Measurements from ENCODE around the gene SLC2A10.

The SLC2A10 gene

DNA sequence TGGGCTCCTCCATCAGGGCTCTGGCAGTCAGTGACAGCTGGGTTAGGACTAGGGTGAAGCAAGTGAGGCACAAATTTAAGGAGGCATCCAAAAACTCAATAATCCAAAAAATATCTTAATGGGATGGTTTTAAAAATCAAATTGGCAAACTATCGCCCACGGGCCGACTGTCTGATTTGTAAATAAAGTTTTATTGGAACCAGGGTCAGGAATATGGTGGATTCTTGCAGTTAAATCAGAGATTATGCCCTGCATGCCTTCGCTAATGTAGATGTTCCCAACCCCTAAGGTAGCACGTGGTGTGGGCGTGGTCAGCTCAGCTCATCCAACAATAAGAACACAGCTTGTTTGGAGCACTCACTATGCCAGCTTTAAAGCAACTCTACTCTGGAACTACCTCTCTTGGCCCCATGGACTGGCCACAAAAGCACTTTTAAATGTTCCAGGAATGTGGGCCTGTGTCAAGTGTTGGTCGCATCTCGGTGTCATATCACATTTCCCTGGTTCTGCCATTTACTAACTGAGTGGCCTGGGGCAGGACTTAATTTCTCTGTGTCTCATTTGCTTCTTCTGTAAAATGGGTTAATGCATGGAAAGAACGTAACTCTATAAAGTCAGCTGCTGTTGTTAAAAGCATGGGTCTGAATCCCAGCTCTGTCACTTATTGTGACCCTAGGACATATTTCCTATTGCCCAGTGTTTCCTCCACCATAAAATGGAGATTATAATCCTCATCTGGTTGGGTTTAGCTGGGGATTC is 27.2 kb upstream of the SLC2A10 start:
- no peak for DNase-seq

DNA sequence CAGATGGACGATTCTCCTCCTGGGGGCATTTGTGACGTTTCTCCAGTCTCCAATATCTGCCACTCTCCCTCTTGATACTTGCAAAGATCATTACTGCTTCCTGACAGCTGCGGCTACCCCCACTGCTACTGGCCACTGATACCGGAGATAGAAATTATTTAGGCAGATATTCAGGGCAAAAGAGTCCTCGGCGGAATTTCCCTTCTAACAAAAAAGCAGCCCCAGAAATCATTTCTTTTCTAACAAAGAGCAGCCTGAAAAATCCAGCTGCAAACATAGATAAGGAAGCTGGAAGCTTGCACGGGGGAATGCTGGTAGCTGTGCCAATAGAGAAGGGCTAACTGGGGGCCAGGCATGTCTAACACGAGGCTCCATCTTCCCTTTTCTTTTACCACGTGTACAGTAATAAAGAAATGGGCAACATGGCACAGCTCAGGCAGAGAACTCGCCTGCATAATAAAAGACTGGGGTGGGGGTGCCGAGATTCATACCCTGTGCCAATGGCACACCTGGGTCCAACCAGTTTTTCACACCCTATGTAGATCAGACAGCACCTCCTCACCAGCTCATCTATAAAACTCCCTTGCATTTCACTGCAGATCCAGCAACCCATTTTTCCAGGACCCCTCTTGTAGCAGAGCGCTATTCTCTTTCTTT is 26.3 kb upstream of the SLC2A10 start:
- DNase-seq = no peak

DNA sequence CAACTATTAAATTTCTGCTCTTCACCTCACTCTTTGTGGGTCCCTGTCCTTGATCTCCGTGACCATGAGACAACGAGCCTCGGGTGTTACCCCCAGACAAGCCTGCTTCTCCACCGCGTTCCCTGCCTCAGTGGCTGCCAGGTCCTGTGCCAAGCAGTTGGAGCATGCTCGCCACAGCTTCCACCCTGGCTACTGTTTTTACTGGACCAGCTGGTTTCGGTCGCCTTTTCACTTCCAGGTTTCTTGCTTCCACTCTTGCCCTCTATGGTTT is 25.8 kb upstream of the SLC2A10 start:
- no peak for DNase-seq

DNA sequence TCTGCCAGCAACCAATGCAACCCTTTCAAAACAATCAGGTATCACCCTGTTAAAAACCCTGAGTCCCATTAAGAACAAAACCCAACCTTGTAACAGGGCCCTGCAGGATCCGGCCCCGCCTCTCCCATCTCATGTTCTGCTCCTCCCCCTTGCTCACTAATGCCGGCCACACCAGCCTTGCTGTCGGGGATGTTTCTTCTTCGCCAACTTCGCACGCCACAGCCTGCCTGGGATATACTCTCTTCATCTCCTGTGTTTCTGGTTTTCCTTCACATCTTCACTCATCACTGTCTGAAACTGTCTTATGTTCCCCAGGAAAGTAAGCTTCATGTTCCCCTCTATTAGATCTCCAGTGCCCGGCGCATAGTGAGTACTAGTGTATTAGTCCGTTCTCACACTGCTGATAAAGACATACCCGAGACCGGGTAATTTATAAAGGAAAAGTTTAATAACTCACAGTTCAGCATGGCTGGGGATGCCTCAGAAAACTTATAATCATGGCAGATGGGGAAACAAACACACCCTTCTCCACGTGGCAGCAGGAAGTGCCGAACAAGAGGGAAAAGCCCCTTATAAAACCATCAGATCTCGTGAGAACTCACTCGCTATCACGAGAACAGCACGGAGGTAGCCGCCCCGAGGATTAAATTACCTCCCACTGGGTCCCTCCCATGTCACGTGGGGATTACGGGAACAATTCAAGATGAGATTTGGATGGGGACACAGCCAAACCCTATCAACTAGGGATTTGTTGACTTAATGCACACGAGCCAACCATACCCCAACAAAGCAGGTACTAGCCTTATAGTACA is 25.3 kb upstream of the SLC2A10 start:
- DNase-seq = no peak

DNA sequence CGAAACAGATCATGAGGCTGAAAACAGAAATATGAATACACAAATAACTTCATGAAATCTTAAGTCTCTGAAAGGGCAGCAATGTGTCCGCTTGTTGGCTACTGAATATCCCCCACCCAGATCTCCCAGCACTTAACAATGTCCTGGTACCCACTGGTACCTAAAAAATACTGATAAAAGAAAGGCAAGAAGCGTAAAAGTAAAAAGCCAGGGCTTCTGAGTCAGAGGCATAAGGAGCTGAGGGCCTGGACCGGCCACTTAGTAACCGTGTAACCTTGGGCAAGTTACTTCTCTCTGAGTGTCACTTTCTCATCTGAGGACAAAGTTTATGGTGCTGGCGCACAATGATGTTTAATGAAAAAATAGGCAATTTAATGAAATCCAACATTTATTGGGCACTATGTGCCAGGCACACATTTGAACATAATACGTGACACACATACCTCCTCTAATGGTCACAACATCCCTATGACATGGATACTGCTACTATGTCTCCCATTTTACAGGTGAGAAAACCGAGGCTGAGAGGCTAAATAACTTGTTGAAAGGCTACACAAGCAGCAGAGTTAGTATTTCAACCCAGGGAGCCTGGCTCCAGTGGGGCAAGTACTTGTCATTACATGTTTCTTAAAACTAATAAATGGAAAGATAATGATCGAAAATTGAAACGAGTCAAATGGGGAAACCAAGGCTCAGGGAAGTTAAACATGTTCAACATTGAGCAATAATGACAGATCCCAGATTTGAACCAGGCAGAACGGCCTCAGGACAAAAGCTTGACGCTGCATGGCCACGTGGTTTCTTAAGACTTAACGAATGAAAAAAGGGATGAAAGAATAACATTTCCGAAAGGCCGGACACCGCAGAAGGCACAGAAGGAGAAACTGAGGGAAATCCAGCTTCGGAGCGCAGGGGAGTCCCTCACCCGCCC is 21.0 kb upstream of the SLC2A10 start:
- DNase-seq = no peak

DNA sequence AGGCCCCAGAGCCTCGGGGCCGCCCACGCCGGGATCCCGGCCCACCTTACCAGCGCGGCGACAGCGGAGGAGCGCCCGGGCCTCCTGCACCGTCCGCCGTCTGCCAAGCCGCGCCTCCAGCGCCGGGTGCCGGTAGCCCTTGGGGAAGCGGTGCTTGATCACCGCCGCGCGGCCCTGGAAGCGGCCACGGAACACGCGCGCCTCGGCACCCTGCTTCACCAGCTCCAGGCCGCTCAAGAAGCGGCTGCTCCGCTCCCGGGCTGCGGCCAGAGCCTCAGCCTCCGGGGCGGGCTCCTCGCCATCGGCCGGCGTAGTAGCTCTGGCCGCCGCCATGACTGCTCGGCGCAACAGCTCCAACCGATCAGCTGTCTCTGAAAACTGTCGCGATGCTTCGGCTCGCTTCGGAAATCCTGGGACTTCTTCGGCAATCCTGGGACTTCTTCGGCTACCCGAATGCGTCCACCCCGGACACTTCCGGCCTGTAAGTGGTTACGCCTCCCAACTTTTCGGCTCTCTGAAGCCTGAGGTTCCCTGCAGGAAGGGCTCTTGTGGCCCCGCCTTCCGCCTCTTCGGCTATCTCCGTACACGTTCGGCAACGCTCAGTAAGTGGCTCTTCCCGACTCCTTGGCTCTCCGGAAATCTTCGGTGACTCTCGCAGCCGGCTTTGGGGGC is 20.2 kb upstream of the SLC2A10 start, which contains the start of gene TP53RK:
Gene TP53RK, minus strand, starts transcription at position 363 of the 672 bp plus-strand sequence. Its CDS starts 30 bp downstream, at position 333.
- peak; percentile 32 for DNase-seq

DNA sequence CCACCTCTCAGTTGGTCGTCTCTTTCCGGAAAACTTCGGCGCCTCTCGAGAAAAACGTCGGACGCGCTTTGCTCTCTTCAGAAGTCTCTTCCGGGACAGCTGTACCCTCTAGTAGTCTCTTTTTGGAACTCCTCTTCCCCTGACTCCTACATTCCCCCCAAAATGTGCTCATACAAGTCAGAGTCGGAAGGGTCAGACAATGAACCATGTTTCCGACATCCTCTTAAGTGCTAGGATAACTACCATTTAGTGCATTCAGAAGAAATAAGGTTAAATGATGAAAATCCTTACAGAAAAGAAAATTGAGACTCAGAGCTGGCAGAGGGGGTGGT is 19.7 kb upstream of the SLC2A10 start:
- no peak for DNase-seq

DNA sequence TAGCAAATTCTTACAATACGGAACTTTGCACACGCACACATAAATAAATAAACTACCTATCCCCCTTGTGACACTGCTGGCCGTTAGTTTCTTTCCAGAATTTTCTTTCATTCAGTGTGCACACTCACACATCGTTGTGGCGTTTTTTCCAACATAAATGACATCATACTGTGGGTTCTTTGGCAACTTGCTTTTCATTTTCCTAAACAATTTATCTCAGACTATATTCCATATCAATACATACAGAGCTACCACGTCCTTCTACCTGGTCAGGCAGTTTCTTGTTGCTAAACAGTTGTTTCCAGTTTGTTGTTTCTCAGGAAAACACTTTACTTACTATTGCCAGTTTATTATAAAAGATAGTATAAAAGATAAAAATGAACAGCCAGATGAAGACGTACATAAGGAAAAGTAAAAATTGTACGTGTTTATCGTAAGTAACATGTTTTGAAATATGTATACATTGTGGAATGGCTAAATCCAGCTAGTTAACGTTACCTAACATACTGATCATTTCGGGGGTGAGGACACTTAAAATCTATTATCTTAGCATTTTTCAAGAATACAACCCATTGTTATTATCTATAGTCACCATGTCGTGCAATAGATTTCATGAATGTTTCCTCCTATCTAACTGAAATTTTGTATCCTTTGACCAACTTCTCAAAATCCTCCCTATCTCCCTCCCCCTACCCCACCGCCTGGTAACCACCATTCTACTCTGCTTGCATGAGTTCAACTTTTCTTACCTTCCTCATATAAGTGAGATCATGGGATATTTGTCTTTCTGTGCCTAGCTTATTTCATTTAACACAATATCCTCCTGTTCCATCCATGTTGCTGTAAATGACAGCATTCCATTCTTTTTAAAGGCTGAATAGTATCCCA is 19.0 kb upstream of the SLC2A10 start:
- DNase-seq = no peak

DNA sequence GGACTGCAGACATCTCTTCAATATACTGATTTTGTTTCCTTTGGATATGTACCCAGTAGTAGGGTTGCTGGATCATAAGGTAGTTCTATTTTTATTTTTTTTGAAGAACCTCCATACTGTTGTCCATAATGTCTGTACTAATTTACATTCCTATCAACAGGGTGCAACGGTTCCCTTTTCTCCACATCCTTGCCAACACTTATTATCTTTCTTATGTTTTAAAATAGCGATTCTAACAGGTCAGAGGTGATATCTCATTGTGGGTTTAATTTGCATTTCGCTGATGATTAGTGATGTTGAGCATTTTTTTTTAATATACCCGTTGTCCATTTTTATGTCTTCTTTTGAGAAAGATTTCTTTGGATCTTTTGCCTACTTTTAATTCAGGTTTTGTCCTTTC is 18.3 kb upstream of the SLC2A10 start:
- DNase-seq = no peak

DNA sequence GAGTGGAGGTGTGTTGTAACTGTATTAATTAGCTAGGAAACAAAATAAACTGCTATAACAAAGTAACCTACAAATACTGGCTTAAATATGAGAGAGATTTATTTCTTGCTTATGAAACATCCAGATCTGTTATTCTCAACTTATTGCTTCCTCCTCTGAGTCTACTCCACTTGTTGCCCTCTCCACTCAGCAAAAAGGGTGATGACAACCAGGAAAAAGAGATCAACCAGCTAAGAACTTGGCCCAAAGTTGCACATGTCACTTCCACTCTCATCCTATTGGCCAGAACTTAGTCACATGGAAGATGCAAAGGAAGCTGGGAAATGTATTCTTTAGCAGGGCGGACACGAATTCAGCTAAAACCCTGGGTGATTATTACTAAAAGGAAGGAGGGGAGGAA is 15.0 kb upstream of the SLC2A10 start:
- DNase-seq = no peak

DNA sequence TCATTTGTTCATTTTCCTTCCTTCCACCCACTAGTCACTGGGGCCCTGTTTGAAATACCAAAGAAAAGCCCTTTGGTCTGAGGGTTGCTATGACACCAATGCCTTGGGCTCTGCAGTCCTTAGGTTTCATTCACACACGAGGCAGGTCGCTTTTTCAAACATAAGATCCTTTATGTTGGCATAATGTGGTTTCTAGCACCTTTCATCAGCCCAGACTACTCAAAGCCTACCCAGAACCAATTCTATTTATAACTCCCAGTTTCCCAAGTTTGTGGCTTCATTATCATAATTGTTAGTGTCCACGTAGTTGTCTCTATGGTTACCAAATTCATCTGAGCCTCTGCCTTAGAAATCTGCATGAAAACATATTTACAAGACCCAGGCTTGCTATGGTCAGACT is 13.6 kb upstream of the SLC2A10 start:
- DNase-seq = no peak

DNA sequence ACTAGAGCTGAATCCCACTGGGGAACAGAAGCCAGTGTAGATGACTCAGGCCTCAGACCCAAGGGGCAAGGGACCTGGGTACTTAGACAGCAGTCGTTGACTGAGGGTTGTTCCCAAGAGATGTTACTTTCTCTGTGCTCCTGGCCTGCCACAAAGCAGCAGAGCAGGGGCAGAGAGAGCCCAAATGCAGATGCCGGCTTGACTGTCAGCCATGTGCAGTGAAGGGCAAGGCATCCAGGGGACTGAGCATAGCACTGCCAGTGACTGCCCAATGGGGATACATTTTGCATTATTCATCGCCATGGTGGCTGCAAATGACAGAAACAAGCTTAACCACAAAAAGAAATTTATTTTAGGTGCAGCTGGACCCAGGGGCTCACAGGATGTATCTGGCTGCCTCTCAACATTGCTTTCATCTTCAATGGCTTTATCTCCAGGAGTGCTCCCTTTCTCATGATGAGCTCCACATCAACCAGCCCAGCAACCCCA is 12.6 kb upstream of the SLC2A10 start:
- DNase-seq = no peak

DNA sequence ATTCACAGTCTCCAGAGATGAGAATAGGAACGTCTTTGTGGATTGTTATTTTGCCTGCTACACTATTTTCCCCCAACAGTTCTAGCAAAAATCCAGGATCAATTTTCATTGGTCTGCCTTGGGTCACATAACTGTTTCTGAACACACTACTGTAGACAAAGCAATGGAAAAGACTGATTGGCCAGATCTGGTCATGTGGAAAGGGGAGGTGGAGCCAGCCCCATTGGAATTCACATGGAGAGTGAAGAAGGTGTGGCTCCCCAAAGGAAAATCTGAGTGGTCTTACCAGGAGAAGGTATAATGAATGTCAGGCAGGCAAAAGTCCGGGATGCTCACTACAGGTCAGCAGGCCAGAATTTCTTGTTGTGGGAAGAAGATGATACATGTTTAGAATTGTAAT is 10.7 kb upstream of the SLC2A10 start:
- no peak for DNase-seq

DNA sequence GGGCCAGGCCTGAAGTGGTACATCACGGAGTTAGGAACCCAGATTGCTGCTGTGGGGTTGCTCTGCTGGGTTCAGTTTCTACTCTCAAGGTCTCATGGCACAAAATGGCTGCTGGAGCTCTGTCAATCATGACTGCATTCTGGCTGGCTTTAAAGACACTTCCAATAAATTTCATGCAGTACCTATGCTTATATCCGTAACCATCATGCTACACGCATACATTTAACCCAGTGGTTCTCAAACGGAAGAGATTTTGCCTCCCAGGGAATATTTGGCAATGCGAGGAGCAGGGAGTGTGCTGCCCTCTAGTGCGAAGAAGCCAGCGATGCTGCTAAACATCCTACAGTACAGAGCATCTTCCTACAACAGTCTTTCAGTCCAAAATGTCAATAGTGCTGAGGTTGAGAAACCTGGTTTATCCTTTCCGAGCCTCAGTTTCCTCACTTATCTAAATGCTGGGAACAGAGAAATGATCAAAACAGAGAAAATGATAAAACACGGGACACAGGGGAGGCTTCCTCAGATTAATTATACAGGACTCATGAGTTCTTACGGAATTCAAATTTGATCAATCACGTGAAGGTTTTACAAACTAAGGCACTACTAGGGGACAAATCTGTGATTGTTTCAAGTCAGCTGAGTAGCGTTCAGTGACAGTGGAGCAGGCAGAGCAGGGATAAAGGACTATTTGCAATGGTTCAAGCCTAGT is 9.6 kb upstream of the SLC2A10 start:
- no peak for DNase-seq

DNA sequence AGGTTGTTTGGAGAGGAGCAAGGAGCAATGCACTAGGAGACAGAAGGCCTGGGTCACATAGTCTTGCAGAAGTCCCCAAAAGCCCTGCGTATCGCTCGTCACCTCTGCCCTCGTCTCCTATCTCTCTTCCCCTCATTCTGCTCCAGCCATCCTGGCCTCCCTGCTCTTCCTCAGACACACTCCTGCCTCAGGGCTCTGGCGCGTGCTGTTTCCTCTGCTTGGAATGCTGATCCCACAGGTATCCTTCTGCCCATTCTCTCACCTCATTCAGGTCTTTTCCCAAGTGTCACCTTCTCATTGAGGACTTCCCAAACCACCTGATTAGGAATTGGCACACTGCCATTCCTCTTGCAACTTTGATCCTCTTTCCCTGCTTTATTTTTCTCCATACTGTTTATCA is 9.0 kb upstream of the SLC2A10 start:
- DNase-seq = no peak

DNA sequence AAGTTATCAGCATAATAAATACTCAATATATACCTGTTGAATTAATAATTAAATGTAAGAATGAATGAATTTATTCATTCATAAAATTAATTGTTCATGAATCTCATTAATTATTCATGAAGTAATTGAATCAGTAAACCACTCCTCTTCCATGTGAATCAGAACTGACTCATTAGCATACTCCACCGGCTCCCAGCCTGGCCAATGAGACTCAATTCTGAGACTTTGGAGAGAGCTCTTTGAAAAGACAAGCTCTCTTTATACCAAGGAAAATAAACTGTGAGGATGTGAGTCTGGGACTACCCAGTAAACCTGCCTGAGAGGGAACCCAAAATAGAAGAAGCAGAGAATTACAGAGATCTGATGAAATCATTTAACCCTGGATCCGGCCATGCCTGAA is 8.4 kb upstream of the SLC2A10 start:
- no peak for DNase-seq

DNA sequence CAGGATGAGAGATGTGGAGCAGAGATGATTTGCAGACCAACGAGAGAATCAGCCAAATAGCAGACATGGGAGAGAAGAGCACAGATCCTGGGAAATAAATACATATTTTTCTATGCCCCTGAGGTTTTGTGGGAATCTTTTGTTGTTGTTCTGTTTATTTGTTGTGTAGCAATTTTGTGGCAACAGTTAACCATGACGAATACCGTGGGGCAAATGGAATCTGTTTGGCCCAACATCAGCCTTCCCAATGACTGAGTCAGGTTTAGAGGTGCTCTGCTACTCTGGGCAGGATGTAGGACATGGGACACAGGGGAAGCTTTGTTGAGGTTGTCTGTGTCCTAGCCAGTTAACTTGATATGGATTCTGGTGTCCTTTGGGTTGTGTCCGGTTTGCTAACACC is 7.9 kb upstream of the SLC2A10 start:
- no peak for DNase-seq

DNA sequence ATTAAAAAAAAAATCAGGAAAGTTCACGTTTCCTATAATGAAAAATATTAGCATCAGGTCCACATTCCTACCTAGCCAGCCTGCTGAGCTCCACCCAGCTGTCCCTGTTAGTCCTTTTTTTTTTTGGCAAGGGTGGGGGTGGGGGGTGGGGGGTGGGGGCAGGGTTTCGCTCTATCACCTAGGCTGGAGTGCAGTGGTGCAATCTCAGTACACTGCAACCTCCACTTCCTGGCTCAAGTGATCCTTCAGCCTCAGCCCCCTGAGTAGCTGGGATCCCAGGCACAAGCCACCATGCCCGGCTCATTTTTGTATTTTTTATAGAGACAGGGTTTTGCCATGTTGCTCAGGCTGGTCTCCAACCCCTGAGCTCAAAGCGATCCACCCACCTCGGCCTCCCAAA is 7.5 kb upstream of the SLC2A10 start:
- no peak for DNase-seq

DNA sequence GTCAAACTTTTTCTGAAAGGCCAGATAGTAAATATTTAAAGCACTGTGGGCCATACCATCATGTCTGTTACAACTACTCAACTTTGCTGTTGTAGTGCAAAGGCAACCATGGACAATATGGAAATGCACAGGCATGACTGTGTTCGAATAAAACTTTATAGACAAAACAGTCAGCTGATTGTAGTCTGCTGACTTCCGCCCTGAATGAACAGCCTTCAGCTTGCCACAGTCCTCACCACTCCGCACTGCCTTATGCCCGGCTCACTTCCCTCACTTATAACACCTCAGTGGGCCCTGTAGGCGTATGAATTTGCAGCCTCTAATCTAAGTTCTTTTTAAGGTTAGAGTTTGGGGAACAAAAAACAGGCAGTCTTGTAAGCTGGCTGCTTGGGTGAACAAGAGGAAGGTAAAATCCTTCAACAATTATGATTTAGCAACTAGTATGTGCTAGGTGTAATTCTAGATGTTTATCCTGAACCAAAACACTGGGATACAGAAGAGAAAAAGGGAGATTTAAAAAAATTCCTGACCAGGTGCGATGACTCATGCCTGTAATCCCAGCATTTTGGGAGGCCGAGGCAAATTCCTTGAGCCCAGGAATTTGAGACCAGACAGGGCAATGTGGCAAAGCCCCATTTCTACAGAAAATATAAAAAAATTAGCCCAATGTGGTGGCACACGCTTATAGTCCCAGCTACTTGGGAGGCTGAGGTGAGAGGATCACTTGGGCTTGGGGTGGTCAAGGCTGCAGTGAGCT is 6.8 kb upstream of the SLC2A10 start:
- no peak for DNase-seq

DNA sequence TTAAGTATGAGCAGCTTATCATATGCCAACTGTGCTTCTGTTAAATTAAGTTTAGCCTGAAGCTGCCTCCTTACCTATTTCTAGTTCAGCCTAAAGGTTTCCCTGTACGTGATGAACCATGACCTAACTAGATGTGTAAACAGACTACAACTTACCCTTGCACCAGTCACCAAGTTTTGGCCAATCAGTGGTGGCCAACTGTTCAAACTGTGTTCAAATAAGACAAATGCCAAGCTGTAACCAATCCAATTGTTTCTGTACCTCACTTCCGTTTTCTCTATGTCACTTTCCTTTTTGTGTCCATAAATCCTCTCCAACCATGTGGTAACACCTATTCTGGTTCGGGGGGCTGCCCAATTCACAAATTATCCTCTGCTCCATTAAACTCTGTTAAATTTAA is 6.0 kb upstream of the SLC2A10 start:
- no peak for DNase-seq
